Ascending aorta (tissue), 2 donors: ENCODE measurements around the gene TECTA. TPM values are rescaled to one million over a fixed set of nuclear protein-coding genes. Genes with fewer than 3 reads are reported as not detected.
"Not testable (repeated sequence)": the region's sequence is repeated elsewhere in the genome, so short reads cannot be mapped to it uniquely, and the experiment has no call there.

Experiments used
- DNase-seq, 2 donors: peaks; one replicate each; pipeline ENCODE4 v3.0.0-alpha.2; 2019; ENCODE audit warnings: low spot score in 2 of 2
- H3K27ac ChIP-seq, 2 donors: fragments of 200-600 bp; sonication (generic); one replicate each; pipeline ENCODE4 v1.5.1; 2016 to 2017; ENCODE audit warnings: mild to moderate bottlenecking in 1 of 2
- H3K27me3 ChIP-seq: fragments of 200-600 bp; sonication (generic); one replicate; pipeline ENCODE4 v1.5.1; 2017
- H3K36me3 ChIP-seq, 2 donors: fragments of 200-600 bp; sonication (generic); one replicate each; pipeline ENCODE4 v1.5.1; 2016
- H3K4me1 ChIP-seq, 2 donors: fragments of 200-600 bp; sonication (generic); one replicate each; pipeline ENCODE4 v1.5.1; 2016 to 2017; ENCODE audit warnings: mild to moderate bottlenecking in 1 of 2
- H3K4me3 ChIP-seq, 2 donors: fragments of 200-600 bp; sonication (generic); one replicate each; pipeline ENCODE4 v1.5.1; 2016 to 2017; ENCODE audit warnings: mild to moderate bottlenecking in 1 of 2
- H3K9me3 ChIP-seq, 2 donors: fragments of 200-600 bp; sonication (generic); one replicate each; pipeline ENCODE4 v1.5.1; 2016
- CTCF ChIP-seq, 3 experiments: fragments of 200-600 bp in 2 of 3; fragments of 450-650 bp in 1 of 3; sonication (generic) in 2 of 3; IDR thresholded peaks; one replicate each; pipeline ENCODE4 v1.5.1; 2016 to 2019; ENCODE audit warnings: antibody characterized with exemption in 3 of 3, mild to moderate bottlenecking in 1 of 3, moderate library complexity in 1 of 3
- intact Hi-C: fragments of 100-400 bp; cut with DNase I; formaldehyde crosslinking; loops from one replicate; pipeline ENCODE4 v1.15.1; 2023
- total RNA-seq: library from RNA; depleted of rRNA; stranded (reverse); fragments of >200 nt; gene quantifications from one replicate; pipeline ENCODE4 v1.1.0, GENCODE V29; 2016

Gene TECTA
- total RNA-seq, 1 donor from 2014 or later, result not detected

GRCh38 chr11:121157756-121158155, 56.7 kb downstream of the TECTA start:
- H3K4me3 ChIP-seq, result no peak overlapping the region
- no peaks in the 10 kb centered on the region for H3K27me3 ChIP-seq
- H3K27ac ChIP-seq, result no peak overlapping the region
- DNase-seq, result no peak
- H3K36me3 ChIP-seq, result no peaks in the 10 kb centered on the region
- intact Hi-C loops, result no loop called here
- H3K4me1 ChIP-seq, result no peaks in the 10 kb centered on the region
- no peaks in the 10 kb centered on the region for H3K9me3 ChIP-seq
- TF ChIP-seq CTCF (IDR thresholded peaks at IDR 0.05), result no peak

GRCh38 chr11:121159741-121160140, 58.7 kb downstream of the TECTA start:
- intact Hi-C loops, result no loop called here
- Histone ChIP-seq H3K9me3 (no peaks in the 10 kb centered on the region), H3K4me3 (no peak overlapping the region), H3K36me3 (no peaks in the 10 kb centered on the region), H3K27ac (no peak overlapping the region), H3K4me1 (no peaks in the 10 kb centered on the region), H3K27me3 (no peaks in the 10 kb centered on the region)
- TF ChIP-seq CTCF (IDR thresholded peaks at IDR 0.05), result no peak
- DNase-seq, result no peak

- intact Hi-C loops, result no loop called here
- no peak for DNase-seq
- H3K27me3 ChIP-seq, result no peaks in the 10 kb centered on the region
These were observed 60.4 kb downstream of the TECTA start for GRCh38 chr11:121161349-121161917.

GRCh38 chr11:121163658-121164308, 62.7 kb downstream of the TECTA start:
- Histone ChIP-seq H3K27ac (no peak overlapping the region), H3K4me1 (no peaks in the 10 kb centered on the region), H3K36me3 (no peaks in the 10 kb centered on the region), H3K9me3 (no peaks in the 10 kb centered on the region), H3K27me3 (no peaks in the 10 kb centered on the region), H3K4me3 (no peak overlapping the region)
- DNase-seq, result no peak
- TF ChIP-seq CTCF (IDR thresholded peaks at IDR 0.05), result no peak
- intact Hi-C loops, result no loop called here

More at GRCh38 chr11:121161349-121161917, 60.4 kb downstream of the TECTA start:
- H3K4me3 ChIP-seq, result no peak overlapping the region
- H3K9me3 ChIP-seq, result no peaks in the 10 kb centered on the region
- H3K4me1 ChIP-seq, result no peaks in the 10 kb centered on the region
- TF ChIP-seq CTCF (IDR thresholded peaks at IDR 0.05), result no peak
- no peak overlapping the region for H3K27ac ChIP-seq
- no peaks in the 10 kb centered on the region for H3K36me3 ChIP-seq

GRCh38 chr11:121177629-121178028, 76.6 kb downstream of the TECTA start:
- H3K9me3 ChIP-seq, result peaks cover 5 to 20% of the 10 kb centered on the region in 2 donors
- H3K27ac ChIP-seq, DNase-seq, H3K27me3 ChIP-seq, H3K36me3 ChIP-seq, H3K4me3 ChIP-seq, intact Hi-C loops, H3K4me1 ChIP-seq: not testable (repeated sequence)

- no peak overlapping the region for H3K27ac ChIP-seq
- DNase-seq, result no peak
- no peaks in the 10 kb centered on the region for H3K27me3 ChIP-seq
- H3K4me1 ChIP-seq, result no peaks in the 10 kb centered on the region
- peaks cover 5 to 20% of the 10 kb centered on the region in 2 donors for H3K9me3 ChIP-seq
- H3K4me3 ChIP-seq, result no peak overlapping the region
- TF ChIP-seq CTCF (IDR thresholded peaks at IDR 0.05), result no peak
- intact Hi-C loops, result no loop called here
- H3K36me3 ChIP-seq, result no peaks in the 10 kb centered on the region
These were observed 78.3 kb downstream of the TECTA start for GRCh38 chr11:121179306-121179705.
